HepG2 (cell line): ENCODE measurements around the gene IFT52. TPM values are rescaled to one million over a fixed set of nuclear protein-coding genes. Genes with fewer than 3 reads are reported as not detected.

Experiments
- EP300 ChIP-seq, 3 experiments: sonication (generic) in 1 of 3; formaldehyde crosslinking in 1 of 3; IDR thresholded peaks; 2 replicates each; pipeline versions ENCODE4 v1.5.1 to v1.6.1; 2011 to 2020; ENCODE audit warnings: low read depth in 2 of 3, low read length in 2 of 3, borderline replicate concordance in 1 of 3, improper control_type of control experiment in 1 of 3, mild to moderate bottlenecking in 1 of 3, missing genetic modification reagents in 1 of 3, moderate library complexity in 1 of 3
- HMGA1 ChIP-seq: sonication (generic); formaldehyde crosslinking; conservative IDR thresholded peaks from 2 replicates; pipeline ENCODE4 v1.4.0; 2020; ENCODE audit warnings: missing genetic modification reagents
- NFYC ChIP-seq: IDR thresholded peaks from 2 replicates; pipeline ENCODE4 v1.6.1; 2016; ENCODE audit warnings: missing genetic modification reagents, missing compliant biosample characterization
- PHF8 ChIP-seq: sonication (generic); formaldehyde crosslinking; IDR thresholded peaks from 2 replicates; pipeline ENCODE4 v1.5.0; 2020; ENCODE audit warnings: missing genetic modification reagents
- PPARG ChIP-seq: conservative IDR thresholded peaks from 2 replicates; pipeline ENCODE4 v1.6.1; 2016; ENCODE audit warnings: missing biosample characterization, missing genetic modification reagents
- PRMT3 ChIP-seq: sonication (generic); formaldehyde crosslinking; IDR thresholded peaks from 2 replicates; pipeline ENCODE4 v1.8.1; 2022; ENCODE audit warnings: low read depth, mild to moderate bottlenecking, moderate library complexity, missing genetic modification reagents, borderline replicate concordance
- ZNF260 ChIP-seq: sonication (generic); formaldehyde crosslinking; IDR thresholded peaks from 2 replicates; pipeline ENCODE4 v1.4.0; 2020; ENCODE audit warnings: missing genetic modification reagents, low read depth, mild to moderate bottlenecking, borderline replicate concordance
- ZNF30 ChIP-seq: sonication (generic); formaldehyde crosslinking; IDR thresholded peaks from 2 replicates; pipeline ENCODE4 v1.5.0; 2020; ENCODE audit warnings: mild to moderate bottlenecking, missing genetic modification reagents
- ZNF326 ChIP-seq: sonication (generic); formaldehyde crosslinking; IDR thresholded peaks from 2 replicates; pipeline ENCODE4 v1.4.0; 2020; ENCODE audit warnings: missing genetic modification reagents, borderline replicate concordance
- ZNF614 ChIP-seq: IDR thresholded peaks from 2 replicates; pipeline ENCODE4 v1.6.1; 2018; ENCODE audit warnings: missing biosample characterization, missing genetic modification reagents, inconsistent platforms, borderline replicate concordance
- polyA plus RNA-seq, 8 experiments: library from polyadenylated mRNA; depleted of rRNA in 3 of 8; stranded (reverse) in 7 of 8; unstranded in 1 of 8; fragments of >200 nt; fragmentation: Illumina TruSeq in 4 of 8; extraction: Trizol in 4 of 8; gene quantifications; 2 replicates each; pipeline versions ENCODE4 v1.2.1 to v1.2.3, GENCODE V29; 2011 to 2016; ENCODE audit warnings: low read depth in 4 of 8, missing spikeins in 1 of 8, mixed read lengths in 1 of 8; ENCODE audit not compliant: insufficient read depth in 1 of 8
- total RNA-seq, 5 experiments: library from RNA; depleted of rRNA; stranded (reverse); fragments of >200 nt; fragmentation: Illumina TruSeq; extraction: Trizol; gene quantifications; 2 replicates each; pipeline ENCODE4 v1.2.3, GENCODE V29; 2016; ENCODE audit warnings: low read depth in 1 of 5
- TF ChIP-seq, protein P1 (sequence below): sonication (generic); formaldehyde crosslinking; IDR thresholded peaks from 2 replicates; pipeline ENCODE4 v1.4.0; 2020; ENCODE audit warnings: missing genetic modification reagents
- TF ChIP-seq, protein P2 (sequence below): IDR thresholded peaks from 2 replicates; pipeline ENCODE4 v1.6.1; 2016; ENCODE audit warnings: mild to moderate bottlenecking
- TF ChIP-seq, protein P3 (sequence below): sonication (generic); formaldehyde crosslinking; IDR thresholded peaks from 2 replicates; pipeline ENCODE4 v1.5.0; 2020; ENCODE audit warnings: mild to moderate bottlenecking, missing genetic modification reagents, borderline replicate concordance

IFT52 gene
- total and polyA plus RNA-seq, 2 of the 13 experiments (the other 11 are each of a cell fraction or from before 2014, with no cell fraction given), result 48.0 to 64.0 TPM

DNA sequence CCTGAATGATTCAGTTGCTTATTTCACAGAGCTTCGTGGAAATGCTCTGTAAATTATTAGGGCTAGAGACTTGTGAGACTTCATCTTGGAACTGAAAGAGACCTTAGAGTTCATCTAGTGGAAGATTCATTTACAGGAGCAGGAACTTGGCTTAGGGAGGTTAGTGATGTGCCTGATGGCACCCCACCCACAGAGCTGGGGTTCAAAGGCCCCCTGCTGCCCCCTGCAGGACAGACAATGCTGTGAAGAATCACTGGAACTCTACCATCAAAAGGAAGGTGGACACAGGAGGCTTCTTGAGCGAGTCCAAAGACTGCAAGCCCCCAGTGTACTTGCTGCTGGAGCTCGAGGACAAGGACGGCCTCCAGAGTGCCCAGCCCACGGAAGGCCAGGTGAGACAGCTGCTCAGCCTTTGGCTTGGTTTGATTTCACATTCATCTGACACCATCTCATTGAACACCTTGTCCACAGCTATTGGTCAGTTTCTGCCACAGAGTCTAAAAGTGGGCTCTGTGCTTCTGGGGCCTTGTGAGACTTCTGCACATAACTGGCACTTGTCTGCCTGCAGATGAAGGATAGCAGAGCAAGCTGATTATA, 101.3 kb downstream of the IFT52 start (continued):
- TF ChIP-seq NFYC (CRISPR knock-in tag) (no peak), EP300 (IDR thresholded peaks at IDR 0.05; ENCODE audit: low read depth in 2 of 2, low read length in 2 of 2) (no peak), EP300 (CRISPR knock-in tag; IDR thresholded peaks at IDR 0.05; ENCODE audit: borderline replicate concordance) (no peak), ZNF30 (CRISPR knock-in tag) (no peak), HMGA1 (CRISPR knock-in tag) (no peak), ZNF614 (0 out of 2 replicates have a peak, but pooled peaks have one; percentile 30), PRMT3 (CRISPR knock-in tag) (no peak), ZNF260 (CRISPR knock-in tag) (no peak), PHF8 (CRISPR knock-in tag) (no peak), ZNF326 (CRISPR knock-in tag) (0 out of 2 replicates have a peak, but pooled peaks have one; percentile 36), PPARG (0 out of 2 replicates have a peak, but pooled peaks have one; percentile 12)
- TF ChIP-seq, protein P1, sequence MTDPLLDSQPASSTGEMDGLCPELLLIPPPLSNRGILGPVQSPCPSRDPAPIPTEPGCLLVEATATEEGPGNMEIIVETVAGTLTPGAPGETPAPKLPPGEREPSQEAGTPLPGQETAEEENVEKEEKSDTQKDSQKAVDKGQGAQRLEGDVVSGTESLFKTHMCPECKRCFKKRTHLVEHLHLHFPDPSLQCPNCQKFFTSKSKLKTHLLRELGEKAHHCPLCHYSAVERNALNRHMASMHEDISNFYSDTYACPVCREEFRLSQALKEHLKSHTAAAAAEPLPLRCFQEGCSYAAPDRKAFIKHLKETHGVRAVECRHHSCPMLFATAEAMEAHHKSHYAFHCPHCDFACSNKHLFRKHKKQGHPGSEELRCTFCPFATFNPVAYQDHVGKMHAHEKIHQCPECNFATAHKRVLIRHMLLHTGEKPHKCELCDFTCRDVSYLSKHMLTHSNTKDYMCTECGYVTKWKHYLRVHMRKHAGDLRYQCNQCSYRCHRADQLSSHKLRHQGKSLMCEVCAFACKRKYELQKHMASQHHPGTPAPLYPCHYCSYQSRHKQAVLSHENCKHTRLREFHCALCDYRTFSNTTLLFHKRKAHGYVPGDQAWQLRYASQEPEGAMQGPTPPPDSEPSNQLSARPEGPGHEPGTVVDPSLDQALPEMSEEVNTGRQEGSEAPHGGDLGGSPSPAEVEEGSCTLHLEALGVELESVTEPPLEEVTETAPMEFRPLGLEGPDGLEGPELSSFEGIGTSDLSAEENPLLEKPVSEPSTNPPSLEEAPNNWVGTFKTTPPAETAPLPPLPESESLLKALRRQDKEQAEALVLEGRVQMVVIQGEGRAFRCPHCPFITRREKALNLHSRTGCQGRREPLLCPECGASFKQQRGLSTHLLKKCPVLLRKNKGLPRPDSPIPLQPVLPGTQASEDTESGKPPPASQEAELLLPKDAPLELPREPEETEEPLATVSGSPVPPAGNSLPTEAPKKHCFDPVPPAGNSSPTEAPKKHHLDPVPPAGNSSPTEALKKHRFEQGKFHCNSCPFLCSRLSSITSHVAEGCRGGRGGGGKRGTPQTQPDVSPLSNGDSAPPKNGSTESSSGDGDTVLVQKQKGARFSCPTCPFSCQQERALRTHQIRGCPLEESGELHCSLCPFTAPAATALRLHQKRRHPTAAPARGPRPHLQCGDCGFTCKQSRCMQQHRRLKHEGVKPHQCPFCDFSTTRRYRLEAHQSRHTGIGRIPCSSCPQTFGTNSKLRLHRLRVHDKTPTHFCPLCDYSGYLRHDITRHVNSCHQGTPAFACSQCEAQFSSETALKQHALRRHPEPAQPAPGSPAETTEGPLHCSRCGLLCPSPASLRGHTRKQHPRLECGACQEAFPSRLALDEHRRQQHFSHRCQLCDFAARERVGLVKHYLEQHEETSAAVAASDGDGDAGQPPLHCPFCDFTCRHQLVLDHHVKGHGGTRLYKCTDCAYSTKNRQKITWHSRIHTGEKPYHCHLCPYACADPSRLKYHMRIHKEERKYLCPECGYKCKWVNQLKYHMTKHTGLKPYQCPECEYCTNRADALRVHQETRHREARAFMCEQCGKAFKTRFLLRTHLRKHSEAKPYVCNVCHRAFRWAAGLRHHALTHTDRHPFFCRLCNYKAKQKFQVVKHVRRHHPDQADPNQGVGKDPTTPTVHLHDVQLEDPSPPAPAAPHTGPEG (CRISPR knock-in tag), result no peak
- TF ChIP-seq, protein P2, sequence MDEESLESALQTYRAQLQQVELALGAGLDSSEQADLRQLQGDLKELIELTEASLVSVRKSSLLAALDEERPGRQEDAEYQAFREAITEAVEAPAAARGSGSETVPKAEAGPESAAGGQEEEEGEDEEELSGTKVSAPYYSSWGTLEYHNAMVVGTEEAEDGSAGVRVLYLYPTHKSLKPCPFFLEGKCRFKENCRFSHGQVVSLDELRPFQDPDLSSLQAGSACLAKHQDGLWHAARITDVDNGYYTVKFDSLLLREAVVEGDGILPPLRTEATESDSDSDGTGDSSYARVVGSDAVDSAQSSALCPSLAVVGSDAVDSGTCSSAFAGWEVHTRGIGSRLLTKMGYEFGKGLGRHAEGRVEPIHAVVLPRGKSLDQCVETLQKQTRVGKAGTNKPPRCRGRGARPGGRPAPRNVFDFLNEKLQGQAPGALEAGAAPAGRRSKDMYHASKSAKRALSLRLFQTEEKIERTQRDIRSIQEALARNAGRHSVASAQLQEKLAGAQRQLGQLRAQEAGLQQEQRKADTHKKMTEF (CRISPR knock-in tag), result no peak; the same call in 1 of the 2 replicates
- TF ChIP-seq, protein P3, sequence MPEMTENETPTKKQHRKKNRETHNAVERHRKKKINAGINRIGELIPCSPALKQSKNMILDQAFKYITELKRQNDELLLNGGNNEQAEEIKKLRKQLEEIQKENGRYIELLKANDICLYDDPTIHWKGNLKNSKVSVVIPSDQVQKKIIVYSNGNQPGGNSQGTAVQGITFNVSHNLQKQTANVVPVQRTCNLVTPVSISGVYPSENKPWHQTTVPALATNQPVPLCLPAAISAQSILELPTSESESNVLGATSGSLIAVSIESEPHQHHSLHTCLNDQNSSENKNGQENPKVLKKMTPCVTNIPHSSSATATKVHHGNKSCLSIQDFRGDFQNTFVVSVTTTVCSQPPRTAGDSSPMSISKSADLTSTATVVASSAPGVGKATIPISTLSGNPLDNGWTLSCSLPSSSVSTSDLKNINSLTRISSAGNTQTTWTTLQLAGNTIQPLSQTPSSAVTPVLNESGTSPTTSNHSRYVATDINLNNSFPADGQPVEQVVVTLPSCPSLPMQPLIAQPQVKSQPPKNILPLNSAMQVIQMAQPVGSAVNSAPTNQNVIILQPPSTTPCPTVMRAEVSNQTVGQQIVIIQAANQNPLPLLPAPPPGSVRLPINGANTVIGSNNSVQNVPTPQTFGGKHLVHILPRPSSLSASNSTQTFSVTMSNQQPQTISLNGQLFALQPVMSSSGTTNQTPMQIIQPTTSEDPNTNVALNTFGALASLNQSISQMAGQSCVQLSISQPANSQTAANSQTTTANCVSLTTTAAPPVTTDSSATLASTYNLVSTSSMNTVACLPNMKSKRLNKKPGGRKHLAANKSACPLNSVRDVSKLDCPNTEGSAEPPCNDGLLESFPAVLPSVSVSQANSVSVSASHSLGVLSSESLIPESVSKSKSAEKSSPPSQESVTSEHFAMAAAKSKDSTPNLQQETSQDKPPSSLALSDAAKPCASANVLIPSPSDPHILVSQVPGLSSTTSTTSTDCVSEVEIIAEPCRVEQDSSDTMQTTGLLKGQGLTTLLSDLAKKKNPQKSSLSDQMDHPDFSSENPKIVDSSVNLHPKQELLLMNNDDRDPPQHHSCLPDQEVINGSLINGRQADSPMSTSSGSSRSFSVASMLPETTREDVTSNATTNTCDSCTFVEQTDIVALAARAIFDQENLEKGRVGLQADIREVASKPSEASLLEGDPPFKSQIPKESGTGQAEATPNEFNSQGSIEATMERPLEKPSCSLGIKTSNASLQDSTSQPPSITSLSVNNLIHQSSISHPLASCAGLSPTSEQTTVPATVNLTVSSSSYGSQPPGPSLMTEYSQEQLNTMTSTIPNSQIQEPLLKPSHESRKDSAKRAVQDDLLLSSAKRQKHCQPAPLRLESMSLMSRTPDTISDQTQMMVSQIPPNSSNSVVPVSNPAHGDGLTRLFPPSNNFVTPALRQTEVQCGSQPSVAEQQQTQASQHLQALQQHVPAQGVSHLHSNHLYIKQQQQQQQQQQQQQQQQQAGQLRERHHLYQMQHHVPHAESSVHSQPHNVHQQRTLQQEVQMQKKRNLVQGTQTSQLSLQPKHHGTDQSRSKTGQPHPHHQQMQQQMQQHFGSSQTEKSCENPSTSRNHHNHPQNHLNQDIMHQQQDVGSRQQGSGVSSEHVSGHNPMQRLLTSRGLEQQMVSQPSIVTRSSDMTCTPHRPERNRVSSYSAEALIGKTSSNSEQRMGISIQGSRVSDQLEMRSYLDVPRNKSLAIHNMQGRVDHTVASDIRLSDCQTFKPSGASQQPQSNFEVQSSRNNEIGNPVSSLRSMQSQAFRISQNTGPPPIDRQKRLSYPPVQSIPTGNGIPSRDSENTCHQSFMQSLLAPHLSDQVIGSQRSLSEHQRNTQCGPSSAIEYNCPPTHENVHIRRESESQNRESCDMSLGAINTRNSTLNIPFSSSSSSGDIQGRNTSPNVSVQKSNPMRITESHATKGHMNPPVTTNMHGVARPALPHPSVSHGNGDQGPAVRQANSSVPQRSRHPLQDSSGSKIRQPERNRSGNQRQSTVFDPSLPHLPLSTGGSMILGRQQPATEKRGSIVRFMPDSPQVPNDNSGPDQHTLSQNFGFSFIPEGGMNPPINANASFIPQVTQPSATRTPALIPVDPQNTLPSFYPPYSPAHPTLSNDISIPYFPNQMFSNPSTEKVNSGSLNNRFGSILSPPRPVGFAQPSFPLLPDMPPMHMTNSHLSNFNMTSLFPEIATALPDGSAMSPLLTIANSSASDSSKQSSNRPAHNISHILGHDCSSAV (CRISPR knock-in tag), result no peak
